Measurements from ENCODE around the gene TENM4.

DNA sequence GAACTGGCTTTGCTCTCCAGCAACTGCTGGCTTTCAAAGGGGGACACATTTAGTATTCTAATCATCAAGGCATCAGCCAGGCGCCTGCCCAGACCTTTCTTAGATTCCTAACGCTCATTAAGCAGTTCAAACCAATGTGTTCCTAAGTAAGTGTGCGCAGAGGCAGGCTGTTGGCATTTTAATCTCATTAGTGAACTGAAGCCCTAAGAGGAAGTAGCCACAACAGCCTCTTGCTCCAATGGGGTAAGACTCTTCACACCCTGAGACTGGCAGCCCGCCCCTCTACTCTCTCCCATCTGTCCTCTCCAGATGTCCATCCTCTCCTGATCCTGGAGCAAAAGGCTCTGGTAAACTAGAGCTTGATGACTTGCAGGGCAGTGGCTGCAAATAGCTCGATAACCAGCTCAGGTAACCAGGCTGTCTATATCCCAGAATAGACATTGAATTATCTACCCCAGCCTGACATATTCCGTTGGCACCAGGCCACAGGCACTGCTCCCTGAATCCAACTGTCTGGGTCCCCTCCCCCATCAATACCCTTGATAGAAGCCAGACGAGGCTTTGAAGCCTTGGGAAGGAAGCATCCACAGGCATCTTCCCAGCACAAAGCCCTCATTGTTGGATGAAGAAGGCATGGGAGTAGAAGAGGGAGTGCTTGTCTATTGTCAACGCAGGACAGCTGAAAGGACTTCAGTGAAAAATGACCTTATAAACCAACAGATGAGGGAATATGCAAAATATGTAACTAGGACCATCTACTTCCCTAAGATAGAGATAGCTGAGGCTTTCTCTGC is 321.1 kb downstream of the TENM4 start:
- TF ChIP-seq POLR2A (IDR thresholded peaks at IDR 0.05), result no peak
- TF ChIP-seq CTCF (IDR thresholded peaks at IDR 0.05), result no peak

Measured in Peyer's patch (tissue), 4 donors.